ENCODE measurements around the gene KRIT1. TPM values are rescaled to one million over a fixed set of nuclear protein-coding genes. Genes with fewer than 3 reads are reported as not detected.

The KRIT1 gene
- total and polyA plus RNA-seq, 9 donors = 29.4 to 65.0 (median 52.3) TPM

DNA sequence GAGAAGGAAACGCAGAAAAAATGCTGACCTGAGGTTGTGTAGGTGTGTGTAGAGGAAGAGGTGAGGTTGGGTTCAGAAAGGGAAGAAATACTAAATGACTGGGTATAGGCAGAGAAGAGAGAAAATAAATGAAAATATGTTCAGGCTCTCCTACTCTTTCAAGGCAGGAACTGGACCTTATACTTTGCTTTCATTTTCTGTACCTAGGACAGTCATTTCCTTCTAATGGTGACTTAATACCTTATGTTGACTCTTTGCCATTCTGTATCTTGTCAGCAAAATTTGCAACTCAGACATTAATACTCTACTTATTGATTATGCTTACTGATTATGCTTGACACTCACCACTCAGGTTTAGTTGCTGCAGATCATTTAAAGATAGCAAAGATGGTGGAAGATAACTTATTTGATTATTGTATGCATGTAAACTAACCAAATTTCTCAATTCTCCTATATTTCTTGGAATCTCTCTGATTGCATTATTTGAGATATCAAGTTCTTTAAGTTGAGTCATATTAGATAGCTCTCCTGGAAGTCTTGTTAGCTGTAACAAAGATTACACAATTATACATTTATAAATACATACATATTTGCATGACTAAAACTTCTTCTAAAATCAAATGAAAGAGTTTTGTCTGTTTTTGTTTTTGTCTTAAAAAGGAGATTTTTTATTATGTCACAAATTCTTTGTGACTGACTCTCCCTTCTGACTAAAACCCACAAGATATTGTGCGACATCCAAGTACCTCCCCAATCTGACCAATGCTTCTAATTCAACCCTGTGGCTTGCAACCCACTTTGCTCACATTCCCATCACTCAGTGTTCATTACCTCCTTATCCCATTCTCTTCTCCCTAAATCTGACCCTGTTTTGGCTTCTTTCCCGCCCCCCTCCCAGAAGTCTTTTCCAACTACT lies 86.8 kb downstream of the KRIT1 start:
- Histone ChIP-seq H3K4me1 (ENCODE audit: insufficient read depth) (no peaks in the 10 kb centered on the region), H3K36me3 (no peaks in the 10 kb centered on the region)

DNA sequence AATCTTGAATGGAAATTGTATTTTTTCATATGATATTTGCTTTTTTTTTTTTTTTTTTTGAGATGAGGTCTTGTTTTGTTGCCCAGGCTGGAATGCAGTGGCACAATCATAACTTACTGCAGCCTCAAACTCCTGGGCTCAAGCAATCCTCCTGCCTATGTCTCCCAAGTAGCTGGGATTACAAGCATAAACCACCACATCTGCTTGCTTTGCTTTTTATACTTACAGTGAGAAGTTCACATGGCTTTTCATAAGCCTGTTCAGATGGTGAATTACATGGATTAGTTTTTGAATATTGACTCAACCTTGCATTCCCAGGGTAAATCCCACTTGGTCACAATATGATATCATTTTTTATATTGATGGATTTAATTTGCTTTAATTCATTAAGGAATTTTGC lies 88.7 kb downstream of the KRIT1 start:
- no peaks in the 10 kb centered on the region for H3K9me3 ChIP-seq
- no peak overlapping the region for H3K27ac ChIP-seq
- no peak for TF ChIP-seq POLR2A (IDR thresholded peaks at IDR 0.05)
- TF ChIP-seq, protein P1, sequence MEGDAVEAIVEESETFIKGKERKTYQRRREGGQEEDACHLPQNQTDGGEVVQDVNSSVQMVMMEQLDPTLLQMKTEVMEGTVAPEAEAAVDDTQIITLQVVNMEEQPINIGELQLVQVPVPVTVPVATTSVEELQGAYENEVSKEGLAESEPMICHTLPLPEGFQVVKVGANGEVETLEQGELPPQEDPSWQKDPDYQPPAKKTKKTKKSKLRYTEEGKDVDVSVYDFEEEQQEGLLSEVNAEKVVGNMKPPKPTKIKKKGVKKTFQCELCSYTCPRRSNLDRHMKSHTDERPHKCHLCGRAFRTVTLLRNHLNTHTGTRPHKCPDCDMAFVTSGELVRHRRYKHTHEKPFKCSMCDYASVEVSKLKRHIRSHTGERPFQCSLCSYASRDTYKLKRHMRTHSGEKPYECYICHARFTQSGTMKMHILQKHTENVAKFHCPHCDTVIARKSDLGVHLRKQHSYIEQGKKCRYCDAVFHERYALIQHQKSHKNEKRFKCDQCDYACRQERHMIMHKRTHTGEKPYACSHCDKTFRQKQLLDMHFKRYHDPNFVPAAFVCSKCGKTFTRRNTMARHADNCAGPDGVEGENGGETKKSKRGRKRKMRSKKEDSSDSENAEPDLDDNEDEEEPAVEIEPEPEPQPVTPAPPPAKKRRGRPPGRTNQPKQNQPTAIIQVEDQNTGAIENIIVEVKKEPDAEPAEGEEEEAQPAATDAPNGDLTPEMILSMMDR (IDR thresholded peaks at IDR 0.05) = no peak
- TF ChIP-seq EP300 (IDR thresholded peaks at IDR 0.05) = no peak
- no peaks in the 10 kb centered on the region for H3K36me3 ChIP-seq
- no peaks in the 10 kb centered on the region for H3K27me3 ChIP-seq
- H3K4me3 ChIP-seq = no peak overlapping the region
- intact Hi-C loops (cut with DNase I) = no loop called here
- no peaks in the 10 kb centered on the region for H3K4me1 ChIP-seq (ENCODE audit: insufficient read depth)
- DNase-seq = no peak

More for the DNA sequence above, 86.8 kb downstream of the KRIT1 start:
- Histone ChIP-seq H3K27ac (no peak overlapping the region), H3K4me3 (no peak overlapping the region), H3K27me3 (no peaks in the 10 kb centered on the region), H3K9me3 (no peaks in the 10 kb centered on the region)
- 85 to 86% (median 85%) methylated on average over 3 of the region's 3 CpGs for WGBS, 3 donors
- DNase-seq = no peak
- intact Hi-C loops (cut with DNase I) = no loop called here
- no peak for TF ChIP-seq POLR2A (IDR thresholded peaks at IDR 0.05)
- TF ChIP-seq, protein P1 (IDR thresholded peaks at IDR 0.05) = no peak
- TF ChIP-seq EP300 (IDR thresholded peaks at IDR 0.05) = no peak

DNA sequence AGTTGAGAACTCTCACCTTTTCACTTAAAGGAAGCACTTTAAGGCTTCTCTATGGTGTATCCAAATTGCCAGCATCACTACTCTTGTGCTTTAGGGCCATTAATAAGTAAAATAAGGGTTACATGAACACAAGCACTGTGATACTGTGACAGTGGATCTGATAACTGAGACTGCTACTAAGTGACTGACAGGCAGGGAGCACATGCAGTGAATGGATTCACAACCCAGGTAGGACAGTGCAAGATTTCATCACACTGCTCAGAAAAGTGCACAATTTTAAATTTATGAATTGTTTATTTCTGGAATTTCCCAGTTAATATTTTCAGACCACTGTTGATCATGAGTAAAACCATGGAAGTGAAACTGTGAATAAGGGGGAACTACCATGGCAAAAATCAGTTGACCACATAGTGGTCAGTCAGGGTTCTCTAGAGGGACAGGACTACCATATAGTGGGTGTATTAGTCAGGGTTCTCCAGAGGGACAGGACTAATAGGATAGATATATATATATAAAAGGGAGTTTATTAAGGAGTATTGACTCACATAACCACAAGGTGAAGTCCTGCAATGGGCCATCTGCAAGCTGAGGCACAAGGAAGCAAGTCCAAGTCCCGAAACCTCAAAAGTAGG lies 90.5 kb downstream of the KRIT1 start:
- no peak for TF ChIP-seq EP300 (IDR thresholded peaks at IDR 0.05)
- TF ChIP-seq, protein P1 (IDR thresholded peaks at IDR 0.05) = no peak
- TF ChIP-seq POLR2A (IDR thresholded peaks at IDR 0.05) = no peak
- intact Hi-C loops (cut with DNase I) = no loop called here
- Histone ChIP-seq H3K4me3 (no peak overlapping the region), H3K9me3 (no peaks in the 10 kb centered on the region), H3K27ac (no peak overlapping the region), H3K36me3 (no peaks in the 10 kb centered on the region), H3K27me3 (no peaks in the 10 kb centered on the region), H3K4me1 (ENCODE audit: insufficient read depth) (no peaks in the 10 kb centered on the region)
- 91 to 96% (median 95%) methylated on average over 1 of the region's 1 CpG for WGBS, 3 donors
- no peak for DNase-seq

DNA sequence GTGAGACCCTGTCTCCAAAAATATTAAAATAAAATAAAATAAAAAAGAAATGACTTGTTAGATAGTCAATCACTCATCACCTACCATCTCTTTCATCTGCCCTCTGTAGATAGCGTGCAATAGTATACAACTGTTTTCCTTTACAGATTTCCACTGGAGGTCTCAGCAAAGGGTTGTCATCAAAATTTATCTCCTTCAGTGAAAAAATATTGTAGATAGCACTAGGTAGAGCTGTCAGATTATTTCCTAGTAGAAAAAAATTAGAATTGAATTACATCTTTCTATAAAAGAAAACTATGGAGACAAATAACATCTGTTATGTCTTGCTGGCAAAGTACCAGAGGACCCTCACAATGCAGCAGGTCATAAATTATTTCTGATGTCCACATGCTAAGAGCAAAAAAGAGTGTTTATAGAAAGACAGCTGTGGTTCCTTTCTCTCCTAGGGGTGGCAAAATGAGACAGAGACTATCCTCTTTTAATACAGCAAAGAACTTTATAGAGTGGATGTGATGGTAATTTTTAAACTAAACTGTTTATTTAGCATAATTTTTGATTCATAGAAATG lies 95.2 kb downstream of the KRIT1 start:
- 80 to 86% (median 81%) methylated on average over 1 of the region's 1 CpG for WGBS, 3 donors
- Histone ChIP-seq H3K27me3 (no peaks in the 10 kb centered on the region), H3K4me3 (no peak overlapping the region), H3K27ac (no peak overlapping the region), H3K9me3 (no peaks in the 10 kb centered on the region), H3K4me1 (ENCODE audit: insufficient read depth) (no peaks in the 10 kb centered on the region), H3K36me3 (no peaks in the 10 kb centered on the region)
- intact Hi-C loops (cut with DNase I) = no loop called here
- no peak for DNase-seq
- TF ChIP-seq POLR2A (IDR thresholded peaks at IDR 0.05) (no peak), EP300 (IDR thresholded peaks at IDR 0.05) (no peak)
- TF ChIP-seq, protein P1 (IDR thresholded peaks at IDR 0.05) = no peak

All from ovary (tissue), 9 donors.